Measurements from ENCODE around the gene SNX25.

DNA sequence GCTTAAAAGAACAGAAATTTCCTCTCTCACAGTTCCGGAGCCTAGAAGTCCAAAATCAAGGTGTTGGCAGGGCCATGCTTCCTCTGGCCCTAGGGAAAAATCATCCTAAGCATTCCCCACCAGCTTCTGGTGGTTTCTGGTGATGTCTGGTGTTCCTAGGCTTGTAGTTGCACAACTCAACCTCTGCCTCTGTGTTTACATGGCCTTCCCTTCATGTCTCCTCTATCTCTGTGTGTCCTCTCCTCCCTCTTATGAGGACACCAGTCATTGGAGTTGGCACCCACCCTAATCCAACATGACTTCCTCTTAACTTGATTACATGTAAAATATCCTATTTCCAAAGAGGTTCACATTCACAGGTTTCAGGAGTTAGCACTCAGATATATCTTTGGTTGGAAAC, 170.9 kb downstream of the SNX25 start:
- no peak for TF ChIP-seq RB1 (IDR thresholded peaks at IDR 0.05; ENCODE audit: borderline replicate concordance)
- TF ChIP-seq NFXL1 (IDR thresholded peaks at IDR 0.05; ENCODE audit: borderline replicate concordance), result no peak
